GM18508 (cell line): ENCODE results near the gene LPCAT1.
"Not testable (repeated sequence)": the region's sequence is repeated elsewhere in the genome, so short reads cannot be mapped to it uniquely, and the experiment has no call there.

ENCODE experiments used
- ATAC-seq: cut with Tn5 transposase; IDR thresholded peaks from one replicate; pipeline ENCODE4 v1.9.1; 2021; ENCODE audit warnings: moderate number of reproducible peaks; ENCODE audit not compliant: insufficient read depth, unreplicated experiment

Gene LPCAT1

GRCh38 chr5:1485579-1486118 lies 38.1 kb downstream of the LPCAT1 start:
- ATAC-seq, result no peak

- peak; percentile 58 for ATAC-seq
Measured at GRCh38 chr5:1484730-1485578, 38.8 kb downstream of the LPCAT1 start.

GRCh38 chr5:1483856-1484729 lies 39.7 kb downstream of the LPCAT1 start:
- no peak for ATAC-seq

- ATAC-seq, result no peak
Measured at GRCh38 chr5:1483064-1483463, 40.7 kb downstream of the LPCAT1 start.

GRCh38 chr5:1481959-1482331 lies 41.8 kb downstream of the LPCAT1 start:
- ATAC-seq, result no peak

GRCh38 chr5:1481266-1481958 lies 42.3 kb downstream of the LPCAT1 start:
- no peak for ATAC-seq

- no peak for ATAC-seq
Measured at GRCh38 chr5:1480806-1481205, 43.0 kb downstream of the LPCAT1 start.

- ATAC-seq, result no peak
Measured at GRCh38 chr5:1480217-1480616, 43.5 kb downstream of the LPCAT1 start.

GRCh38 chr5:1479581-1480188 lies 44.1 kb downstream of the LPCAT1 start:
- no peak for ATAC-seq

- no peak for ATAC-seq
Measured at GRCh38 chr5:1479066-1479465, 44.7 kb downstream of the LPCAT1 start.

GRCh38 chr5:1478271-1479035 lies 45.3 kb downstream of the LPCAT1 start:
- no peak for ATAC-seq

- ATAC-seq, result no peak
Measured at GRCh38 chr5:1477341-1477740, 46.4 kb downstream of the LPCAT1 start.

- ATAC-seq, result no peak
Measured at GRCh38 chr5:1476967-1477310, 46.8 kb downstream of the LPCAT1 start.

GRCh38 chr5:1476181-1476966 lies 47.4 kb downstream of the LPCAT1 start:
- ATAC-seq, result no peak

- ATAC-seq, result not testable (repeated sequence)
Measured at GRCh38 chr5:1475544-1475900, 48.2 kb downstream of the LPCAT1 start.

- ATAC-seq, result no peak
Measured at GRCh38 chr5:1474866-1475543, 48.8 kb downstream of the LPCAT1 start.

GRCh38 chr5:1474183-1474839 lies 49.4 kb downstream of the LPCAT1 start:
- ATAC-seq, result no peak

GRCh38 chr5:1473746-1474145 lies 50.0 kb downstream of the LPCAT1 start:
- ATAC-seq, result no peak
